Measurements from ENCODE around the gene WDCP.

The WDCP gene

DNA sequence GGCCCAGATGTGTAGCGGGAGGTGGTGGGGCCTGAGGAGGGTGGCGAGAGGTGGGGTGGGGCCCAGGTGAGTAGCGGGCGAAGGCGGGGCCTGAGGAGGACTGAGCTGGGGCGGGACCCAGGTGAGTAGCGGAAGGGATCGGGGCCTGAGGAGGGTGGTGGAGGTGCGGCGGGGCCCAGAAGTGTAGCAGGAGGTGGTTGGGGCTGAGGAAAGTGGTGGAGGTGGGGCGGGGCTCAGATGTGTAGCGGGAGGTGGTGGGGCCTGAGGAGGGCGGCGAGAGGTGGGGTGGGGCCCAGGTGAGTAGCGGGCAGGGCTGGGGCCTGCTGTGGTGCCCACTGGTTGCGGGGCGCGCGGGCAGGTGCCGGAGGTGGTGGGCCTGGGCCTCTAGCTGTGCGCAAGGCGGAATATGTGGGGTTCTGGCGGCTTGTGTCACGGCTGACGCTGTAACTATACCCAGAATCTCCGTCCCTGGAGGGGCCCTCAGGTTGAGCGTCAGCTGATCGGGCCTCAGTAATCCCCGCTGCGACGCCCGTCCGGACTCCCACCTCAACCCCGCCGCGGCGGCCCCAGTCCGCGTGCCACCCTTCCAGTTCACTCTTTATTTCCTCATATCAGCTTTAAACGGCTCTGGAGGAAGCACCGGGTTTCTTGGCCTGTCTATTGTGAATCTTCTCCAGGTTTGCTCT lies 29.8 kb upstream of the WDCP start:
- peaks cover 13% of the 10 kb centered on the region for H3K79me2 ChIP-seq
- H2AFZ ChIP-seq: peak overlapping the region; percentile 71
- H3K9me3 ChIP-seq (ENCODE audit: control insufficient read depth, low read length): no peaks in the 10 kb centered on the region
- H3K9ac ChIP-seq: peak overlapping the region; percentile 89
- H3K27me3 ChIP-seq (ENCODE audit: control insufficient read depth, insufficient read depth, low read length): no peaks in the 10 kb centered on the region
- TF ChIP-seq CTCF (IDR thresholded peaks at IDR 0.05): no peak
- peak overlapping the region; percentile 78 for H3K27ac ChIP-seq
- peaks cover 11% of the 10 kb centered on the region for H3K4me1 ChIP-seq
- H3K36me3 ChIP-seq (ENCODE audit: control insufficient read depth, insufficient read depth, low read length): no peaks in the 10 kb centered on the region
- H3K4me2 ChIP-seq (ENCODE audit: low read length): peak overlapping the region; percentile 89
- H3K4me3 ChIP-seq (ENCODE audit: low read depth, low read length): peak overlapping the region; percentile 79

GRCh38 chr2:24075915-24076848 lies 29.0 kb upstream of the WDCP start, which contains the start of gene SF3B6:
Gene SF3B6 (minus strand): TSS chr2:24076326. CDS start chr2:24076229, 97 bp downstream.
- peak within 1 kb of the TSS; percentile 79 for H3K4me3 ChIP-seq (ENCODE audit: low read depth, low read length)
- H3K27me3 ChIP-seq (ENCODE audit: control insufficient read depth, insufficient read depth, low read length): no peaks in the 10 kb centered on the region
- no peaks in the 10 kb centered on the region for H3K9me3 ChIP-seq (ENCODE audit: control insufficient read depth, low read length)
- H3K4me2 ChIP-seq (ENCODE audit: low read length): peak within 1 kb of the TSS; percentile 89
- peak within 1 kb of the TSS; percentile 71 for H2AFZ ChIP-seq
- H3K27ac ChIP-seq: peak within 1 kb of the TSS; percentile 78
- TF ChIP-seq CTCF (IDR thresholded peaks at IDR 0.05): no peak
- H3K9ac ChIP-seq: peak within 1 kb of the TSS; percentile 89
- peaks cover 9% of the 10 kb centered on the region for H3K79me2 ChIP-seq
- H3K36me3 ChIP-seq (ENCODE audit: control insufficient read depth, insufficient read depth, low read length): no peaks in the 10 kb centered on the region
- H3K4me1 ChIP-seq: peaks cover 11% of the 10 kb centered on the region

DNA sequence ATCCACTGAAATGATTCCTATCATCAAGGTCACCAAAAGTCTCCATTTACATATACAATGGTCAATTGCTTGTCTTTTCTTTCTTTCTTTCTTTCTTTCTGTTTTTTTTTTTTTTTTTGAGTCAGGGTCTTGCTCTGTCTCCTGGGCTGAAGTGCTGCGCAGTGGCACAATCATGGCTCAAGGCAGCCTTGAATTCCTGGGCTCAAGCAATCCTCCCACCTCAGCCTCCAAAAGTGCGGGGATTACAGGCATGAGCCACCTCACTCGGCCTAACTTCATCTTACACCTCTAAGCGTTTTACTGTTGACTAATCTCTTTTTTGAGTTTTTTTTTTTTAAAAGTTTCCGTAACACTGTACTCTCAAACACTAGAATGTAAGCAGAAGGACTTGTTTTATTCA lies 28.1 kb upstream of the WDCP start:
- Histone ChIP-seq H3K36me3 (ENCODE audit: control insufficient read depth, insufficient read depth, low read length) (no peaks in the 10 kb centered on the region), H3K27ac (peak overlapping the region; percentile 78), H3K9ac (peak overlapping the region; percentile 42), H3K4me2 (ENCODE audit: low read length) (peak overlapping the region; percentile 71), H3K4me3 (ENCODE audit: low read depth, low read length) (peak overlapping the region; percentile 79), H3K79me2 (peaks cover 8% of the 10 kb centered on the region), H3K9me3 (ENCODE audit: control insufficient read depth, low read length) (no peaks in the 10 kb centered on the region), H3K27me3 (ENCODE audit: control insufficient read depth, insufficient read depth, low read length) (no peaks in the 10 kb centered on the region), H2AFZ (peak overlapping the region; percentile 71), H3K4me1 (peaks cover 11% of the 10 kb centered on the region)
- no peak for TF ChIP-seq CTCF (IDR thresholded peaks at IDR 0.05)

DNA sequence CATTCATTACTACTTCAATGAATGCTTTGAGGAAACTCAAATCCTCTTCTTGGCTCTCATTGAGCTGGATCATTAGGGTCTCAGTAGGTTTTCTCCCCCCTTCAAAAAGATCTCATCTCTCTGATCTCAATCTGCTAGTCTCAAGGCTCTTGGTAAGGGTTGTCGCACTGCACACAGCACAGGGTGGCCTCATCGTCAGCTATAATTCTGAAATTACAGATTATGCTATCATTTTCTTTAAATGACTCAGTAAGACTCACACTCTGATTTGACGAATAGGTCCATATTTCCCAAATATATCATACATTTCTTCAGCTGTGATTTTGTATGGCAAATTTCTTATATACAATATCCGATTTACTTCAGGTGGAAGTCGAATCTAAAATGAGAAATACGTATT lies 26.6 kb upstream of the WDCP start:
- H3K9me3 ChIP-seq (ENCODE audit: control insufficient read depth, low read length): no peaks in the 10 kb centered on the region
- no peak overlapping the region for H2AFZ ChIP-seq
- H3K27ac ChIP-seq: no peak overlapping the region
- H3K9ac ChIP-seq: no peak overlapping the region
- H3K4me1 ChIP-seq: peaks cover 11% of the 10 kb centered on the region
- no peak overlapping the region for H3K4me3 ChIP-seq (ENCODE audit: low read depth, low read length)
- no peaks in the 10 kb centered on the region for H3K36me3 ChIP-seq (ENCODE audit: control insufficient read depth, insufficient read depth, low read length)
- H3K79me2 ChIP-seq: peaks cover 8% of the 10 kb centered on the region
- no peak overlapping the region for H3K4me2 ChIP-seq (ENCODE audit: low read length)
- TF ChIP-seq CTCF (IDR thresholded peaks at IDR 0.05): no peak
- no peaks in the 10 kb centered on the region for H3K27me3 ChIP-seq (ENCODE audit: control insufficient read depth, insufficient read depth, low read length)

Data from parathyroid adenoma (tissue), 2 donors.